Kidney (tissue), 14 donors: Measurements from ENCODE around the gene ING3. TPM values are rescaled to one million over a fixed set of nuclear protein-coding genes. Genes with fewer than 3 reads are reported as not detected.

ENCODE experiments used
- DNase-seq, 5 donors: peaks; one replicate each; pipeline ENCODE4 v3.0.0-alpha.2; 2013 to 2020
- FAIRE-seq: peaks from 2 replicates; lab custom pipeline; 2012; peaks lifted over from hg19 to GRCh38; lab: Jason Lieb, UNC
- H3K27ac ChIP-seq, 2 donors: one replicate each; pipeline ENCODE4 v1.7.0; 2013; ENCODE audit warnings: low read depth in 2 of 2, low read length in 2 of 2, inconsistent platforms in 1 of 2
- H3K27me3 ChIP-seq: one replicate; pipeline ENCODE4 v1.7.1; 2013; ENCODE audit warnings: low read length, inconsistent platforms; ENCODE audit not compliant: control insufficient read depth, insufficient read depth
- H3K36me3 ChIP-seq, 3 donors: one replicate each; pipeline versions ENCODE4 v1.7.0 to v1.7.1; 2013; ENCODE audit warnings: low read length in 3 of 3, control low read depth in 1 of 3, inconsistent platforms in 1 of 3; ENCODE audit not compliant: insufficient read depth in 3 of 3, control insufficient read depth in 2 of 3
- H3K4me1 ChIP-seq, 3 donors: one replicate each; pipeline versions ENCODE4 v1.7.0 to v1.7.1; 2013; ENCODE audit warnings: low read length in 3 of 3, inconsistent platforms in 1 of 3, low read depth in 1 of 3; ENCODE audit not compliant: control insufficient read depth in 2 of 3, insufficient read depth in 2 of 3
- H3K4me3 ChIP-seq, 3 donors: one replicate each; pipeline versions ENCODE4 v1.7.0 to v1.8.1; 2013; ENCODE audit warnings: low read length in 3 of 3, control low read depth in 1 of 3, inconsistent platforms in 1 of 3
- H3K9ac ChIP-seq, 3 donors: one replicate each; pipeline versions ENCODE4 v1.7.0 to v1.7.1; 2013; ENCODE audit warnings: low read length in 3 of 3, control low read depth in 1 of 3, inconsistent platforms in 1 of 3
- H3K9me3 ChIP-seq, 3 donors: one replicate each; pipeline versions ENCODE4 v1.7.0 to v1.7.1; 2013; ENCODE audit warnings: low read length in 3 of 3, control low read depth in 1 of 3, inconsistent platforms in 1 of 3; ENCODE audit not compliant: control insufficient read depth in 2 of 3, insufficient read depth in 1 of 3
- CTCF ChIP-seq: IDR thresholded peaks from 3 replicates; pipeline ENCODE4 v1.5.1; 2012; ENCODE audit warnings: mild to moderate bottlenecking, moderate library complexity, borderline replicate concordance; ENCODE audit not compliant: insufficient read depth; ENCODE audit errors: extremely low read depth
- intact Hi-C: fragments of 100-400 bp; cut with DNase I; formaldehyde crosslinking; loops from one replicate; pipeline ENCODE4 v1.11.1; 2022
- polyA plus RNA-seq: library from polyadenylated mRNA; stranded (reverse); fragments of 350-450 nt; fragmentation: Illumina TruSeq; extraction: RNeasy Lipid Tissue Mini Kit (QIAGEN cat#74804); gene quantifications from one replicate; pipeline ENCODE4 v1.2.3, GENCODE V29; 2014; ENCODE audit warnings: low read depth, low replicate concordance; ENCODE audit not compliant: insufficient read depth
- total RNA-seq: library from RNA; stranded (reverse); fragmentation: NEBNext Ultra II Directional; extraction: Animal tissue kit (Norgen Biotek cat#: 25700); gene quantifications from one replicate; pipeline ENCODE4 v1.2.1, GENCODE V29; 2021
- donor health status: control.
- donor health status: control.
- donor health status: control.
- donor health status: control.
- donor health status: control.
- donor health status: DM: yes; HTN: yes; CAD: no.
- donor health status: Normal renal cell carcinoma (clear cell type).

The ING3 gene
- total and polyA plus RNA-seq, 2 donors from 2014 or later: 5.2 to 20.8 TPM

DNA sequence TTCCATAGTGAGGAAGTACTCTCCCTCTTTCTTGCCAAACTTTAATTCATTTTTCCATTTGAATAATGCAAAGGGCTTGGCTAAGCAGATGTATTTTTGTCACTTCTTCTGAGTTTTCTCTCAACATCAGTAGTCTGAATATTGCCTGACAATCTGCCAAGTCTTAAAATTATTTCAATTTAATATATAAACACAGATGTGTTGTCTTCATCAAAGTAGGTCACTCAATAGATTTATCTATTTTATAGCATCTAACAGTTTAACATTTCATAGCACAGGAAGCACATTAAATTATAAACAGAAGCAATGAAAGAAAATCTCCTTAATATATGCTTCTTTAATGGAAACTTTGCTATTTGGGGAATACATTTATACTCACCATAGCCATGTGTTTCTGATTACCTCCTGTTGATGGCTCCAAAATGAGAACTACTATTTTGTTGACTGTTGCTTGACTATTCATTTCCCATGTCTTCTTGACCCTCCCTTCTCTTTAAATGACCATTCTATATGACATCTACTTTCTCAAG is 42.5 kb downstream of the ING3 start:
- no peaks in the 10 kb centered on the region for H3K9me3 ChIP-seq
- H3K27me3 ChIP-seq: no peaks in the 10 kb centered on the region
- H3K9ac ChIP-seq: no peak overlapping the region
- no peak overlapping the region for H3K4me3 ChIP-seq
- intact Hi-C loops: loop anchor here (5.0 kb wide), 1 partner anchor 89 kb away; no protein-coding TSS in a partner anchor
- no peak overlapping the region for H3K27ac ChIP-seq
- no peak for TF ChIP-seq CTCF
- H3K4me1 ChIP-seq: peaks cover 2 to 4% (median 3%) of the 10 kb centered on the region in 3 donors
- DNase-seq (peak in 1 of 5 donors; percentile 53), FAIRE-seq (no peak)
- H3K36me3 ChIP-seq: no peaks in the 10 kb centered on the region

DNA sequence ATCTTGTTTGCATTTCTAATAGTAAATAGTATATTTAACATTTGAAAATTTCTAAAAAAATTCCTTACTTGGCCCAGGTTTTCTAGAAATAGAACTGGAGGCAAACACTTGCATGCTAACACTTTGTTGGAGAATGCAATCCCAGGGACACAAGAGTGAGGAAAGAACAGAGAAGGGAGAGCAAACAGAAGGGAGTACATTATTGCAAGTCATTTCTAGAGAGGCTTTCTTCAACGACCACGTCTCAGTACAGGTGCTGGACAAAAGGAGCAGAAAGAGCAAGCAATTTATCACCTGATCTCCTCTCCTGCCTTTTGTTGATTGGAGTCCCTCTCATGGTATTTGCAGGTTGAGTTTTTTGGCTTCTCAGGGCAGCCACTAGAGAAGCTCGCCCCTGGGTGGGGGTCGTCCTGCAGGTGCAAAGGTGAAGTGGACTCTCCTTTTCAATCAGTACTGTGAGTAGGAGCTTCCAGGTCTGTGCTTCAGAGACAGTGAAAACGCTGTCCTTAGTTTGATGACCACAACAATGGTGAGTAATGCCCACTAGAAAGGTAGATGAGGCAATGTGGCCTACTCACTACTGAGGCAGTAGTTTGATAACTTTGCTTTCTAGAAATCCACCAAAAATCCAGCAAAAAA is 43.1 kb downstream of the ING3 start:
- H3K9ac ChIP-seq: no peak overlapping the region
- intact Hi-C loops: loop anchor here (5.0 kb wide), 1 partner anchor 89 kb away; no protein-coding TSS in a partner anchor
- DNase-seq: no peak
- H3K27me3 ChIP-seq: no peaks in the 10 kb centered on the region
- H3K9me3 ChIP-seq: no peaks in the 10 kb centered on the region
- TF ChIP-seq CTCF: no peak
- H3K27ac ChIP-seq: no peak overlapping the region
- no peaks in the 10 kb centered on the region for H3K36me3 ChIP-seq
- H3K4me3 ChIP-seq: no peak overlapping the region
- no peak for FAIRE-seq
- H3K4me1 ChIP-seq: peaks cover 0 to 4% (median 3%) of the 10 kb centered on the region in 3 donors

DNA sequence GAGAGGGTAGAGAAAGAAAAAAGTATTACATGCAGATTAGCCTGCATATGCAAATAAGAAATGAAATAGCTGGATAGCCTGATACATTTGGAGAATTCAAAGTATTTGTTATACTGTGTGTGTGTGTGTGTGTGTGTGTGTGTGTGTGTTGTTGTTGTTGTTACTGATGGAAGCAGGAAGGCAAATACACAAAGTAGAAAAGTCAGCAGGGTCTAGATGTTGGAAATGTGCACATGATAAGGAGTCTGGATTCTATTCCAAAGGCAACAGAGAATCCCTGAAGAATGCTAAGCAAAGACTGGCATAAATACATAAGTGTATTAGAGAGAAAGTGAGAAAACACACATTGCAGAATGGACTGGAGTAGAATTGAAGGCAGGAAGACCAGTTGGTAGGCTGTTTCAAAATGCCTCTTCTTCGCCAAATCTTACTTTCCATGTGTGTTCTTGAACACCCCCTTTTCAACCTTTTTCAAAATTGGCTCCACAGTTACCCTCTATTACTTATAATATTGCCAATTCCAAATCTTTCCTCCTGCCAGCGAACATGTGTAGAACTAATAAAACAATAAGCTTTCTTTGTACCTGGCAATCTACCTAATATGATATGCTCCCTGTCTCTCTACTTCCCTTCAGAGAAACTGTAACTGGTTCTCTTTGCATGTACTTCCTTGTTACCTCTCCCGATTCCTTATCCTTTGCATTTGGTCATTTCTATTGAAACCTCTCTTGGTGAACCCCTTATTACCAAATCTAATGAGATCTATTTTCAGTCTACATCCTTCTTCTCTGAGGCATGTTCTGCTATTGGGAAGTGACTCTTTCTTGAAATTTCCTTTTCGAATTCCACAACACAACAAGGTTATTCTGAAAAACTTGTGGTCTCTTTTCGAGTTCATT is 44.2 kb downstream of the ING3 start:
- H3K4me3 ChIP-seq: no peak overlapping the region
- FAIRE-seq (no peak), DNase-seq (no peak)
- intact Hi-C loops: loop anchor here (5.0 kb wide), 1 partner anchor 88 kb away; no protein-coding TSS in a partner anchor
- no peaks in the 10 kb centered on the region for H3K27me3 ChIP-seq
- no peaks in the 10 kb centered on the region for H3K36me3 ChIP-seq
- no peak overlapping the region for H3K27ac ChIP-seq
- no peak overlapping the region for H3K9ac ChIP-seq
- H3K4me1 ChIP-seq: peaks cover 0 to 4% (median 3%) of the 10 kb centered on the region in 3 donors
- no peaks in the 10 kb centered on the region for H3K9me3 ChIP-seq
- no peak for TF ChIP-seq CTCF
